Hepatocyte (in vitro differentiated cells): ENCODE results near the gene TBXAS1. TPM values are rescaled to one million over a fixed set of nuclear protein-coding genes. Genes with fewer than 3 reads are reported as not detected.

Experiments
- DNase-seq: peaks from one replicate; pipeline ENCODE4 v3.0.0-alpha.2; 2016; ENCODE audit warnings: low spot score
- H2AFZ ChIP-seq: fragments of 200-600 bp; sonication (generic); 2 replicates; pipeline ENCODE4 v1.6.0; 2016; ENCODE audit warnings: antibody characterized with exemption, mild to moderate bottlenecking
- H3K27ac ChIP-seq: fragments of 200-600 bp; sonication (generic); 2 replicates; pipeline ENCODE4 v1.5.1; 2016; ENCODE audit warnings: mild to moderate bottlenecking
- H3K27me3 ChIP-seq: fragments of 200-600 bp; sonication (generic); 2 replicates; pipeline ENCODE4 v1.6.1; 2016
- H3K36me3 ChIP-seq: fragments of 200-600 bp; sonication (generic); replicated peaks from 2 replicates; pipeline ENCODE4 v1.5.1; 2016; ENCODE audit warnings: low read depth; ENCODE audit not compliant: insufficient read depth
- H3K4me1 ChIP-seq: fragments of 200-600 bp; sonication (generic); 2 replicates; pipeline ENCODE4 v1.5.1; 2016; ENCODE audit warnings: mild to moderate bottlenecking, moderate library complexity; ENCODE audit not compliant: insufficient read depth
- H3K4me2 ChIP-seq: fragments of 200-600 bp; sonication (generic); 2 replicates; pipeline ENCODE4 v1.6.0; 2016
- H3K4me3 ChIP-seq: fragments of 200-600 bp; sonication (generic); 2 replicates; pipeline ENCODE4 v1.5.1; 2016; ENCODE audit warnings: mild to moderate bottlenecking
- H3K79me2 ChIP-seq: fragments of 200-600 bp; sonication (generic); 2 replicates; pipeline ENCODE4 v1.6.0; 2017; ENCODE audit warnings: mild to moderate bottlenecking
- H3K9me2 ChIP-seq: fragments of 200-600 bp; sonication (generic); replicated peaks from 2 replicates; pipeline ENCODE4 v1.6.0; 2017; ENCODE audit warnings: mild to moderate bottlenecking; ENCODE audit not compliant: insufficient read depth
- H3K9me3 ChIP-seq: fragments of 200-600 bp; sonication (generic); 2 replicates; pipeline ENCODE4 v1.5.1; 2016; ENCODE audit warnings: low read depth, mild to moderate bottlenecking
- H4K20me1 ChIP-seq: fragments of 200-600 bp; sonication (generic); 2 replicates; pipeline ENCODE4 v1.6.0; 2016; ENCODE audit warnings: mild to moderate bottlenecking; ENCODE audit not compliant: insufficient read depth, poor library complexity, severe bottlenecking
- CTCF ChIP-seq: fragments of 200-600 bp; sonication (generic); IDR thresholded peaks from 2 replicates; pipeline ENCODE4 v1.5.1; 2016; ENCODE audit warnings: antibody characterized with exemption, mild to moderate bottlenecking; ENCODE audit not compliant: poor library complexity
- EZH2 ChIP-seq: fragments of 200-600 bp; sonication (generic); IDR thresholded peaks from 2 replicates; pipeline ENCODE4 v1.6.1; 2016; ENCODE audit warnings: antibody characterized with exemption, mild to moderate bottlenecking, borderline replicate concordance
- EZH2phosphoT487 ChIP-seq: fragments of 200-600 bp; sonication (generic); IDR thresholded peaks from one replicate; pipeline ENCODE4 v1.6.1; 2018; ENCODE audit warnings: antibody characterized with exemption, mild to moderate bottlenecking, low read depth, moderate library complexity; ENCODE audit not compliant: unreplicated experiment, severe bottlenecking
- WGBS: methylation state at CpG from one replicate; pipeline ENCODE4 v1.1.6; 2016; ENCODE audit warnings: low lambda C conversion rate; ENCODE audit errors: missing lambda C conversion rate; 5-methylcytosine and 5-hydroxymethylcytosine counted together
- polyA plus RNA-seq: library from polyadenylated mRNA; unstranded; fragments of >200 nt; fragmentation: Nextera tagmentation; extraction: Ambion mirVana; gene quantifications from 2 replicates; pipeline ENCODE4 v1.2.1, GENCODE V29; 2016
- total RNA-seq: library from RNA; depleted of rRNA; stranded (reverse); fragments of >200 nt; gene quantifications from 2 replicates; pipeline ENCODE4 v1.2.3, GENCODE V29; 2014

The TBXAS1 gene
- total and polyA plus RNA-seq, 2 experiments from 2014 or later: 3.9 to 11.5 TPM

GRCh38 chr7:139897422-139898090, 68.5 kb downstream of the TBXAS1 start:
- DNase-seq: no peak
- no peak overlapping the region for H3K27ac ChIP-seq
- TF ChIP-seq EZH2phosphoT487: no peak
- TF ChIP-seq EZH2: no peak
- no peak for TF ChIP-seq CTCF

GRCh38 chr7:139898483-139898882, 69.4 kb downstream of the TBXAS1 start:
- no peaks in the 10 kb centered on the region for H3K9me3 ChIP-seq

More at GRCh38 chr7:139897422-139898090, 68.5 kb downstream of the TBXAS1 start:
- Histone ChIP-seq H3K4me2 (no peak overlapping the region), H3K79me2 (no peaks in the 10 kb centered on the region), H3K9me2 (no peaks in the 10 kb centered on the region), H3K9me3 (no peaks in the 10 kb centered on the region), H3K4me3 (no peak overlapping the region), H2AFZ (no peak overlapping the region), H3K4me1 (no peaks in the 10 kb centered on the region), H4K20me1 (no peaks in the 10 kb centered on the region), H3K36me3 (no peaks in the 10 kb centered on the region), H3K27me3 (no peaks in the 10 kb centered on the region)
- 93% methylated on average over 5 of the region's 5 CpGs for WGBS

GRCh38 chr7:139899328-139899955, 70.4 kb downstream of the TBXAS1 start:
- no peaks in the 10 kb centered on the region for H3K9me2 ChIP-seq
- H3K79me2 ChIP-seq: no peaks in the 10 kb centered on the region
- H3K27me3 ChIP-seq: no peaks in the 10 kb centered on the region
- H3K36me3 ChIP-seq: no peaks in the 10 kb centered on the region
- H3K27ac ChIP-seq: no peak overlapping the region
- H3K4me1 ChIP-seq: no peaks in the 10 kb centered on the region
- H3K9me3 ChIP-seq: no peaks in the 10 kb centered on the region
- TF ChIP-seq EZH2 (no peak), CTCF (no peak), EZH2phosphoT487 (no peak)
- H4K20me1 ChIP-seq: no peaks in the 10 kb centered on the region
- H3K4me2 ChIP-seq: no peak overlapping the region
- 93% methylated on average over 5 of the region's 5 CpGs for WGBS
- no peak for DNase-seq
- no peak overlapping the region for H2AFZ ChIP-seq
- H3K4me3 ChIP-seq: no peak overlapping the region

More at GRCh38 chr7:139898483-139898882, 69.4 kb downstream of the TBXAS1 start:
- Histone ChIP-seq H3K4me2 (no peak overlapping the region), H3K4me1 (no peaks in the 10 kb centered on the region), H3K27ac (no peak overlapping the region), H3K9me2 (no peaks in the 10 kb centered on the region), H3K79me2 (no peaks in the 10 kb centered on the region), H3K27me3 (no peaks in the 10 kb centered on the region), H2AFZ (no peak overlapping the region), H3K4me3 (no peak overlapping the region), H4K20me1 (no peaks in the 10 kb centered on the region), H3K36me3 (no peaks in the 10 kb centered on the region)
- WGBS: 91% methylated on average over 12 of the region's 12 CpGs
- no peak for TF ChIP-seq EZH2phosphoT487
- DNase-seq: no peak

GRCh38 chr7:139900326-139900725, 71.3 kb downstream of the TBXAS1 start:
- Histone ChIP-seq H2AFZ (no peak overlapping the region), H3K4me1 (no peaks in the 10 kb centered on the region), H3K4me2 (no peak overlapping the region), H3K27me3 (no peaks in the 10 kb centered on the region), H3K9me3 (no peaks in the 10 kb centered on the region), H3K36me3 (no peaks in the 10 kb centered on the region), H3K4me3 (no peak overlapping the region), H4K20me1 (no peaks in the 10 kb centered on the region), H3K79me2 (no peaks in the 10 kb centered on the region), H3K27ac (no peak overlapping the region), H3K9me2 (no peaks in the 10 kb centered on the region)
- 90% methylated on average over 2 of the region's 2 CpGs for WGBS
- TF ChIP-seq EZH2: no peak
- TF ChIP-seq CTCF: no peak
- TF ChIP-seq EZH2phosphoT487: no peak
- DNase-seq: no peak
